ENCODE data around the gene ERC2.

ERC2 gene

DNA sequence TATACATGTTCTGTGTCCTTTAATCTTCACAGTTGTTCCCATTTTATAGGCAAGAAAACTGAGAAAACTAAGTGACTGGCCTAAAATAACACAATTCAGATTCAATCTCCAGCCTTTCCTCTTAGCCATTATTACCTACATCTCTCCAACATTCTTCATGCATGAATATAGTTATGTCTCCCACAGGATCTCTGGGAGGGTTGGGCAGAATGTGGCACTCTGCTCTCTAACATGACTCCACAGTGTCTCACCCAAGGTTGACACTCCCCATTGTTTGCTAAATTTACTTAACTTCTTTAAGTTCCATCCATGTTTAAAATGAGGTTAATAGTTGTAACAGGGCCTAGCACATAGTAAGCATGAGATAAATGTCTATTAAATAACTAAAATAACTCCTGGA lies 276.3 kb downstream of the ERC2 start:
- no peak for DNase-seq (ENCODE audit: low read depth in 2 of 3, low spot score in 1 of 3)

DNA sequence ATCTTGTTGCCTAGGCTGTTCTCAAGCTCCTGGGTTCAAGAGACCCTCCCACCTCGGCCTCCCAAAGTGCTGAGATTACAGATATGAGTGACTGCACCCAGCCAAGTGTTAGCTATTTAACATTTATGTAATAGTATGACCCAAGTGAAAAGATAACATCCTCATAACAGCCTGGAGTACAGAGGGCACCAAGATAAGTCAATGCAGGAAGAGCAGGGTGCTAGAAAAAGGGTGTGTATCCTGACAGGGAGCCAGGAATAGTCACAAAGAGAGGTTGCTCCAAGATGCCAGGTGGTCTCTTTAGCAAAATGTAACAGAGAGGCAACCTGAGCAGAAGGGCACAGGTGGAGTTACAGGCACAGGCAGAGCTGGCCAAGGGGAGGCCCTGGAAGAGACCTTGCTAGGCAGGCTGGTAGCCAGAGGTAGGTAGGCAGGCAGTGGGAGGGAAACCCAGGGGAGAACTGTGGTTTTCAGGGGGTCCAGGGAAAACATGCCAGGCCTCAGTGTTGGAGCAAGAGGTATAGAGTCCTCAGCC lies 277.4 kb downstream of the ERC2 start:
- no peak for DNase-seq (ENCODE audit: low read depth in 2 of 3, low spot score in 1 of 3)

DNA sequence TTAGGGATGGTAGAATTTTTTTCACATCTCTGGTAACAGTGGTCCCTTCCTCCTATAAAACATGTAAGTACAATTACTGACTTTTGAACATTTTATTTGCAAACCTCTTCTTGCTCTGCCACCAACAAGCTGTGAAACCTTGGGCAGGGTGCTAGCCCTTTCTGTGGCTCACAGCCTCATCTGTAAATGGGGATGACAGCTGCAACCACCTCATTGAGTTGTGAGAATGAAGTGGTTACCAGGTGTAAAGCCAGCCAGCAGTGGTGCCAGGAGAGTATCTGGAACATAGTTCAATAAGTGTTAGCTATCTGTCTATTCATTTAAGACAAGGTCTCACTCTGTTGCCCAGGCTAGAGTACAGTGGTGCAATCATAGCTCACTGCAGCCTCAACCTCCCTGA lies 278.1 kb downstream of the ERC2 start:
- DNase-seq (ENCODE audit: low read depth in 2 of 3, low spot score in 1 of 3): no peak

DNA sequence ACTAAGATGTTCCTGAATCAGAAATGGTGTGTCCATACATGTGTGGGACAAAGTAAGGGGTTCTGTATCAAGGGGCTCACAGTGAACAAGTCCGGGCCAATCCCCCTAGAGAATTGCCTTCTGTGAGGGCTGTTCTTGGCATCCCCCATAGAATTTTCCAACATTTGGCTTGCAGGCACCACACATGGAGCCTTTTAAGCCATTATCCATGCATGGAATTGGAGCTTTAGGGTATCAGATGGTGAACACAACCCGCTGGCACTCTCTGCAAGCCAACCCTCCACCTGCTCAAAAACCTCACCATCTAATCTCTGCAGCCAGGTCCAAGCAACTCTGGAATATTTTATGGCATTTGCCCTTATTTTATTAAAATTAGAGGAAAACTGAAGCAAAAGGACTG lies 278.7 kb downstream of the ERC2 start:
- no peak for DNase-seq (ENCODE audit: low read depth in 2 of 3, low spot score in 1 of 3)

DNA sequence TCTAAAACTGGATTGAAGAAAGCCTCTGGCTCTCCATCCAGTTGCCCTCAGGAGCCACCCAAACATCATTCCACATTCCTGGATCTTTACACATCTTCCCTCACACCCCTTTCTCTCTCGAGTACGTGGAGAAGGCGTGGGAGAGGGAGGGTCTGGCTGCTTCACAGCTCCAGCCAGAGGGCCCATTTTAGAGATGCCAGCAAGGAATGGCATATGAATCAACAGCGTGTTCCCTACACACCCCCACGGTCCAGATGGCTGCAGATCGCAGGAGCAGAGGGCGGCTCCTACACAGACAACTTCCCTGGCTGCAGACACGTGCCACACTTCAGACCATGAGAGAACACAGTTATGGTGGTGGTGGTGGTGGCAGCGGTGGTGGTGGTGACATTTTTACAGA lies 280.1 kb downstream of the ERC2 start:
- no peak for DNase-seq (ENCODE audit: low read depth in 2 of 3, low spot score in 1 of 3)

DNA sequence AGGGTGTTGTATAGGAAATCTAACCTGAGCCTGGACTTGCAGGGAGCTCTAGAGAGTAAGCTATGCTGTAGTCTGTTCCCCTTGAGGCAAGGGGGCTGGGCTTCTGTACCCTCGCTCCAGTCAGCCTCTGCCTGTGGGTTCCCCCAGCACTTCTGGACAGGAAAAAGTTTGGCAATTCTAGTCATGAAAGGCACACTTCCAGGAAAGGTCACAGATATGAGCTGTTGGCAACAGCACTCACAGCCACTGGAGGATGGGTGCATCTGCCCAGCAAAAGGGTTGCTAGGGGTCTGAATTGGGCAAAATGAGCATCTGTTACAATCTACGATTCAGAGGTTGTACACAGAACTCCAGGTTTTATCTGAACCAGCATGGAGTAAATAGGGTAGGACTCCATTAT lies 281.2 kb downstream of the ERC2 start:
- DNase-seq (ENCODE audit: low read depth in 2 of 3, low spot score in 1 of 3): no peak

DNA sequence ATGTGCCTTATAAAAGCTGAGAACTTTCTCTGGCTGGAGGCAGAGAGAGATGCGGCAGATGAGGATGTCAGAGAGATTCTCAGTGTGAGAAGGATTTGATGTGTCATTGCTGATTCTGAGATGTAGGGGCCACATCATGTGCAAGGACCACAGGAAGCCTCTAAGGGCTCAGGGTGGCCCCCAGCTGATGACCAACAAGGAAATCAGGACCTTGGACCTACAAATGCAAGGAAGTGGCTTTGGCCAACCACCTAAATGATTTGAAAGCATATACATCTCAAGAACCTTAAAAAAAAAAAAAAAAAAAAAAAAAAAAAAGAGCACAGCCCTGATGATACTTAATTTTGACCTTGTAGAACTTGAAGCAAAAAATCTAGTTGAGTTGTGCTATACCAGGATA lies 282.4 kb downstream of the ERC2 start:
- no peak for DNase-seq (ENCODE audit: low read depth in 2 of 3, low spot score in 1 of 3)

DNA sequence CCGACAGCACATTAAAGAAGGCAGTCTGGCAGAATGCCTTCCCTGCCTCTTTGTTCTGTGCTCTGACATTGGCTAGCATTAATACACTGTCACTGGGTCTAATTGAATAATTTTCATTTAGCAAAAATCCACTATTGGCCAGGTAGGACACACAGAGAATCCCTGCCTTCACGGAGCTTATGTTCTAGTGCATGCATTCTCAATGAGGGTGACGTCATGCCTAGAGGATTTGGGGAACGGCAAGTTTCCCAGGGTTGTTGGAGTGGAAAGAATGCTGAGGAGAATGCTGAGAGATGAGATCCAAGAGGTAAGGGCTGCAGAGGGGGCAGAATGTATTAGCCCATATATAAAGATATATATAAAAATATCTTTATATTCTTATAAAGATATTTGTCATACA lies 284.7 kb downstream of the ERC2 start:
- DNase-seq (ENCODE audit: low read depth in 2 of 3, low spot score in 1 of 3): no peak

DNA sequence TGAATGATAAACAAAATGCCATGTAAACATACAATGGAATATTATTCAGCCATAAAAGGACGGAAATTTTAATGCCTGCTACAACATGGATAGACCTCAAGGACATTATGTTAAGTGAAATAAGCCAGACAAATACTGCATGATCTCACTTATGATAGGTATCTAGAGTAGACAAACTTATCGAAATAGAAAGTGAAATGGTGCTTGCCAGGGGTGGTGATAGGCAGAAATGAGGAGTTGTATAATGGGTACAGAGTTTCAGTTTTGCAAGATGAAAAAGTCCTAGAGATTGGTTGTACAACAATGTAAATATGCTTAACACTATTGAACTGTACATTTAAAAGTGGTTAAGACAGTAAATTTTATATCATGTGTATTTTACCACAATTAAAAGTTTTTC lies 287.8 kb downstream of the ERC2 start:
- no peak for DNase-seq (ENCODE audit: low read depth in 2 of 3, low spot score in 1 of 3)

DNA sequence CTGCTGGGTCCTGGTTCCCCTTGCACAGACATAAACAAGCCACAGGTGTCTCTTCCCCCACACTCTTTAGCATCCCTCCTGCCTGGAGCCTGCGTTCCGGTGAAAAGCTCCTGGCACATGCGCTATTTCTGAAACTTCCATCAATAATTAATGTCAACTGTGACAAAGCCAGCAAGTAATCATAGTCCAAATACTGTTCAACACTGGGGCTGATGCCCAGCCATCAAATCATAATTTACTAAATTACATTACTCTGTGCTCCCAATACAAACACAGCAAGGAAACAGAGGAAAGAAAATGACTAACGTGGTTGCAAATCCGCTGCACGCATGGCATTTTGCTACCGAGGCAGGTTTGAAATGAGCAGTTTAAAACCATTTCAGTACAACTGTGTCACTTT lies 294.7 kb downstream of the ERC2 start:
- no peak for DNase-seq (ENCODE audit: low read depth in 2 of 3, low spot score in 1 of 3)

DNA sequence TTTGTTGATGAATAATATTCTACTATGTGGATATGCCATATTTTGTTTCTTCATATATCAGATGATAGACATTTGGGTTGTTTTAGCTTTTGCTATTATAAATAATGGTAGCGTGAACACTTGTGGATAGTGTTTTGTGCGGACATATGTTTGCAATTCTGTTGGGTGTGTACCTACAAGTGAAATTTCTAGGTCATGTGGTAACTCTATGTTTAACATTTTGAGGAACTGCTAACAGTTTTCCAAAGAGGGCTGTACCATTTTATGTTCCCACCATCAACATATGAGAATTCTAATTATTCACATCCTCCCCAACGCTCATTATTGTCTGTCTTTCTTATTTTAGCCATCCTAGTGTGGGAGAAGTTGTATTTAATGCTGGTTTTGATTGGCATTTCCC lies 303.8 kb downstream of the ERC2 start:
- DNase-seq (ENCODE audit: low read depth in 2 of 3, low spot score in 1 of 3): no peak

DNA sequence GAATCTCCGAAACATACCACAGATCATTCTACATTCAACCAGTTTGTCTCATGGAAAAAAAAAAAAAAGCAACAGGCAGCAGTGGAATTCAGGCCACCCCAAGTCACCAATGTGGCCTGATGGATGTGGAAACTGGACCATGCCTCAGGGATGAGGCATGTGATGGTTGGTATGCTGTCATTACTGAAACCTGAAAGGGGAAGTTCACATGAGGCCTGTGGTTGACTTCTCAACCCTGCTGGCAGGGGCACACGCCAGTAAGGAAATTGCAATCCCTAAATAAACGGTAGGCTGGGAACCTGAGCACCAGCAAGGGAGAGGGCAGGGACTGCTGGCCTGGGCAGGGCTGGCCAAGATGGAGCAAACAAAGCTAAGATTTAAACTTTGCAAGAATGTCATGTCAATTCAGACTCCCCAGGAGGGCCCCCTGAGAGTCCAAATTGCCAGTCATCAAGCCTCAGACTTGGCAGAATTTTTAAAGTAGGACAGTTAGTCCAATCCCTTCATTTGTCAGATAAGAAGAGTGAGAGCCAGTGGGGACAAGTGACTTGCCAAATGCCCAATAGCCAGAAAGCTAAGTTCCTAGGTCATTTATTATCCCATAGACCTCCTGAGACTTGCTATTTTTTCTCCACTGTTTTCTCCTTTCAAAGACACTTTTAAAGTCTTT lies 310.4 kb downstream of the ERC2 start:
- no peak for DNase-seq (ENCODE audit: low read depth in 2 of 3, low spot score in 1 of 3)

DNA sequence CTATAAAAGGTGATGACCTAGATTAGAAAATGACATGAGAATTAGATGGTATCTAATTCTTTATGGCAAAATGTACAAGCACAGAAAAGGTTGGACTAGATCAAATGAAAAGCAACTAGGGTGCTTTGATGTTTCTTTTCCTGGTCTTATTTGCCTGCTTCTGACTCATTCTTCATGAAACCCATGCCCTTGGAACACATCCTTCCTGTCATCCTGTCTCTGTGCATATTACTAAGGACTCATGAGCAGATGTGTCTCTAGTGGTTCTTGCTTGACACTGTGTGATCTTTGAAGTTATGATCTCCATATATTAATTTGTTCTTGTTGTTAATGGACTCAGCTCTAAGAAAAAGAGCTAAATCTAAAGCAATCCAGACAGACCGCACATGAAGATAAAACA lies 314.0 kb downstream of the ERC2 start:
- no peak for DNase-seq (ENCODE audit: low read depth in 2 of 3, low spot score in 1 of 3)

DNA sequence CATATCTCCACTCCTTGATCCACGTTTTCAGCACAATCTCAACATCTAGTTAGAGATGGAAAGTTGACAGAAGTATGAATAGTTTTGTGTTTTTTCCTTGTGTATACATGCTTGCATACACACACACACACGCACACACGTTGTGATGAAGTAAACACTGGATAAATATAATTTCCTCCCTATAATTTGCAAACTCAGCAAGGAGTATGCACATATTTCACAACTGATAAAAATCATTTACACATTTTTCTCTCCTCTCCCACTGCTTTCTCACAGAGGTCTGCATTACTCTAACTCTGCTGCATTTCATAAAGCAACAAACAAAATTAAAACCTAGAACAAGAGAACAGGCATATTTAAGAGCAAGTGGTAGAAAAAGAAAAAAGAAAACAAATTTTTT lies 320.9 kb downstream of the ERC2 start:
- no peak for DNase-seq (ENCODE audit: low read depth in 2 of 3, low spot score in 1 of 3)

DNA sequence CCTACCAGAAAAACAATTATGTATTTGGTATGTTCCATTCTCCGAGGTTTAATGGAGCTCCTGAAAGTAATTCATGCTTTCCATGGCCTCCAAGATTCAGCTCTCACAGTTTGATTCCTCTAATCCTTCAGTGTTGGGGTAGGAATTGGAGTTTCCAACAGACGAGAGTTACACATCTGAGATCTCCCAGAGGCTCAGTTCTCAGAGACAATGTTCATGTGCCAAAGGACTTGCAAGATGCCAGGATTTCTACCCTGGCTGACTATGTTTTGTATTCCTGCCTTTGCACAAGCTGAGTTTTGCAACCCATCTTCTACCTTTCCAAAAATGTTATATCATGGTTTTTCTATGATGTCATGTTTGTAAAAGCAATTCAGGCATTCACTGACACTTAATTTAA lies 322.9 kb downstream of the ERC2 start:
- no peak for DNase-seq (ENCODE audit: low read depth in 2 of 3, low spot score in 1 of 3)

DNA sequence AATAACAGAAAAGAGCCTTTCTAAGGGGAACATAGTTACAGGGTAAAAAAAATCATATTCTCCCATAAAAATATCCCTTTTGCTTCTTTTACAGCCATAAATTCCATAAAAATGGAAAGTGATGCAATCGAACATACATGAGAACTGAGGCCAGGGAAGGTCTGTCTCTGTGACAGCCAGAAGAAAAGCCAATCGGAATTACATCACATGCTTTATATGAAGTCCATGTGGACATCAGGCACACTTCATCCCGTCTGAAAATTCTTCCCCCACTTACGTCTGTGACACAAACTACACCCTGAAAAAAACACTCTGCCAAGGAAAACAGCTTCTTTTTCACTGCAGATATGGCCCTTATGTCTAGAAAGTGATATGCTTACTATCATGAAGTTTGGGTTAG lies 323.5 kb downstream of the ERC2 start:
- DNase-seq (ENCODE audit: low read depth in 2 of 3, low spot score in 1 of 3): no peak

DNA sequence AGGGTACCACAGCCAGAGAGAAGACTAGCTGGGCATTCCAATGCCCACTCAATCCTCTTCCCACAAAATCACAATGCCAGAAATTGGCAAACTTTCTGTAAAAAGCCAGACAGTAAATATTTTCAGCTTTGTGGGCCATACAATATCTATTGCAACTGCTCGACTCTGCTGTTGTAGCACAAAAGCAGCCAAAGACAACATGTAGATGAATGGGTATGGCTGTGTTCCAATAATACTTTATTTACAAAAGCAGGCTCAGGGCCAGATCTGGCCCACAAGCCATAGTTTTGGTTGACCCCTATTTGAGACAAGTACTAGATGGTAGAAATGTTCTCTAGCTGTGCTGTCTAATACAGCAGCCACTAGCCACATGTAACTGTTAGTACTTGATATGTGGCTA lies 330.9 kb downstream of the ERC2 start:
- no peak for DNase-seq (ENCODE audit: low read depth in 2 of 3, low spot score in 1 of 3)

DNA sequence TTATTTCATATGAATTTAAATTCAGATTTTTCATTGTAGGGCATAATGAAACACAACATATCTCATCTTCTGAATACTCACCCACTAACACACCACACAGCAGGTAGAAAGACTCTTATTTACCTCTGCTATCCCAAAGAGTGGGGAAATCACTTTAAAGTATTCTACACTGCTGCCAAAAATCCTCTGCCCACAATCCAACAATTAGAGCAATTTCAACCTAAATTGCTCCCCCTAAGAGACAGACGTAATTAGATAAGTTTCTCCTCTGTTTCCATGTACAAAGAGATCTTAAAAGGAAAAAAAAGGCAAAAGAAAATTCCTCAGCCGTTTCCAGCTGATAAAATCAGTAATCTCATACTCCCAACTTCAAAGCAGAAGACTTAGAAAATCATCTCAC lies 331.8 kb downstream of the ERC2 start:
- no peak for DNase-seq (ENCODE audit: low read depth in 2 of 3, low spot score in 1 of 3)

DNA sequence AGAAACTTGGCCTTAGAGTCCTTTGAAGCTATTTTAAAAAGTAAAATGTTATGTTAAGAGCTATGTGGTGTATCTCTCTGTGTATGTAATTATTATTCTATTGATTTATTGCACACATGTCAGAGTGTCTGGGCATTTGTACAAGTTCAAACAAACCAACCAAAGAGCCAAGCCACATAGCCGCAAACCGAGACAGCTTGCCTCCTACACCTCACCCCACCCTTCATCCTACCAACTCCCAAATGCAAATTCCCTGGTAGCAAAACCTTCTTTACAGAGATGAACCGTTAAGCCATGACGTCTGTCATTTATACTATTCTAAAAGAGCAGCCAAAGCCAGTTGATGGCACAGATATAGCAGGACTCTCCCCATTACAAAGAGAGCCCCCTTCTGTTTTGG lies 332.3 kb downstream of the ERC2 start:
- no peak for DNase-seq (ENCODE audit: low read depth in 2 of 3, low spot score in 1 of 3)

DNA sequence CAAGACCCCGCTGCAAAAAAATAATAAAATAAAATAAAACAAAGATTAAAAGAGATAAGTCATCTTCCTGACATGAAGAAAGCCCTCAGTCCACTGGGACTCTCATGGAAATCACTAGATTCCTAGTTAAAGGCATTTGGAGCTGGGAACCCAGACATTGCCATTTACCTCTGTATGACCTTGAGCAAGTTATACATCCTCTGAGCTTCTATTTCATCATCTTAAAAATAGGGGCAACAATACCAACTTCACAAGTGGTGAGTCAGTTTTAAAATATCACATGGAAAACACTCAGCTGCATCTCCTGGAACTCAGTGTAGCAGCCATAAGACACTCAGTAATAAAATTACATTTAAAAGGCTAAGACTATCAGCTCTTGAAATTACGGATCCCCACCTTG lies 334.8 kb downstream of the ERC2 start:
- DNase-seq (ENCODE audit: low read depth in 2 of 3, low spot score in 1 of 3): no peak

DNA sequence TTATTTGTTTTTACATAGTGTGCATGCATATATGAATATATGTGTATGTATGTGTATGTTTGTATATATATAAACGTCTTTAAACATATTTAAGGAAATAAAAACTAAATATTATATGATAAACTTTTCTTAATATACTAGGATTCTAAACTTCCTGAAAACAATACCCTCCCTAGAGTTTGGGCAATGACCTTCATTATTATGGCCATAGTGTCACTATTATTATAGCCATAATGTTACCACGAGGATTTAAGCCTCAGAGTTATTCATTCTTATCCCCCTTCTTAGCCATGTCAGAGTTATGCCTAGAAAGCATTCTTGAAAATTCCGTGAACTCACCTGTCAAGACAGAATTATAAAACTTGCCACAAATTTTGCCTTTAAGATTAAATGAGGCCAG lies 335.5 kb downstream of the ERC2 start:
- no peak for DNase-seq (ENCODE audit: low read depth in 2 of 3, low spot score in 1 of 3)

DNA sequence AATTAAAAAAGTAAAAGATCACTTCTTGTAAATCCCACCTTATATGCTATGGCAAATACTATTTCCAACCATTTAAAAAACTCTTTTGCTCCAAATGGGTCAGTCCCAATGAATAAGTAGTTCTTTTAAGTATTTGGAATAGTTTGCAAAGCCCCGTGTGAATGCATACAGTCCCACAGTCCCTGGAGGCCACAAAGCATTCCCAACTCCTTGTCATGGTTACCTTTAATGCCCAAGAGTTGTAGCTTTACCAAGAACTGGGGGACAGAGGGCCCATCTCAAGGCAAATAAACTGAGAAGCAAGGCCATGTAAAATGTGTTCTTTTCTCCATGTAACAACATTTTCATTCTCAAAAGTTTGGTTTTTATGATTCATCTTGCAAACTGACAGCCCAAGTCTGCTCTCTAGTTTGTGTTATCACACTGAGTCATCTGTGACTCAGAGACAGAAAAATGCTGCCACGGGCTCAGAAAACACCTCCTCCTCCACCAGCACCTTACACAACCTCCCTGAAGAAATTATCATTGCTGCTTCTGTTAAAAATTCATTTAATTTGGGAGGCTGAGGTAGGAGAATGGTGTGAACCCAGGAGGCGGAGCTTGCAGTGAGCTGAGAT lies 336.2 kb downstream of the ERC2 start:
- no peak for DNase-seq (ENCODE audit: low read depth in 2 of 3, low spot score in 1 of 3)

DNA sequence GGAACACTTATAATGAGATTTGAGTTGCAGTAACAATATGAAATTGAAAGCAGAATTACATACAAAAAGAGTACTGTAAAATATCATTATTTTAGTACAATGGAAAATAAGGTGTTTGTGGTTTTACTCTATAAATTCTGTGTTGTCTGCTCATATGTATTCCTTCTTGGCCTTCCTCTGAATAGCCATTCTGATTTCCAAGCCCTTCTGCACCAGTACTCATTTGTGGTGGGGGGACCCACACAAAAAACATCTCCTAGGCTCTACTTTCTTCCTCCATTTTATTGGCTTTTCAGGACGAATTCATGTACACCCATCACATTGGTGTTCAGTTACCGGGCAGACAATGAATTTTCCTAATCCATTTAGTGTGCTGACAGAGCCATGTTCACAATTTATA lies 338.2 kb downstream of the ERC2 start:
- no peak for DNase-seq (ENCODE audit: low read depth in 2 of 3, low spot score in 1 of 3)

All from stimulated activated CD4-positive, alpha-beta T cell treated with anti-CD3 and anti-CD28 coated beads, Interleukin-12 subunit alpha, Interleukin-12 subunit beta, amount 100 ng/mL, for 48 hours (primary cell).